GM19468 (cell line): ENCODE data around the gene RASSF8.

Source experiments
- ATAC-seq: cut with Tn5 transposase; IDR thresholded peaks from one replicate; pipeline ENCODE4 v1.9.1; 2021; ENCODE audit warnings: mild to moderate bottlenecking, moderate library complexity, moderate number of reproducible peaks; ENCODE audit not compliant: unreplicated experiment; ENCODE audit errors: extremely low read depth

RASSF8 gene

GRCh38 chr12:26120561-26121274 is 162.2 kb downstream of the RASSF8 start:
- ATAC-seq = no peak

- no peak for ATAC-seq
Observed at GRCh38 chr12:26121323-26122060, 163.0 kb downstream of the RASSF8 start.

- no peak for ATAC-seq
Observed at GRCh38 chr12:26122061-26122680, 163.7 kb downstream of the RASSF8 start.

DNA sequence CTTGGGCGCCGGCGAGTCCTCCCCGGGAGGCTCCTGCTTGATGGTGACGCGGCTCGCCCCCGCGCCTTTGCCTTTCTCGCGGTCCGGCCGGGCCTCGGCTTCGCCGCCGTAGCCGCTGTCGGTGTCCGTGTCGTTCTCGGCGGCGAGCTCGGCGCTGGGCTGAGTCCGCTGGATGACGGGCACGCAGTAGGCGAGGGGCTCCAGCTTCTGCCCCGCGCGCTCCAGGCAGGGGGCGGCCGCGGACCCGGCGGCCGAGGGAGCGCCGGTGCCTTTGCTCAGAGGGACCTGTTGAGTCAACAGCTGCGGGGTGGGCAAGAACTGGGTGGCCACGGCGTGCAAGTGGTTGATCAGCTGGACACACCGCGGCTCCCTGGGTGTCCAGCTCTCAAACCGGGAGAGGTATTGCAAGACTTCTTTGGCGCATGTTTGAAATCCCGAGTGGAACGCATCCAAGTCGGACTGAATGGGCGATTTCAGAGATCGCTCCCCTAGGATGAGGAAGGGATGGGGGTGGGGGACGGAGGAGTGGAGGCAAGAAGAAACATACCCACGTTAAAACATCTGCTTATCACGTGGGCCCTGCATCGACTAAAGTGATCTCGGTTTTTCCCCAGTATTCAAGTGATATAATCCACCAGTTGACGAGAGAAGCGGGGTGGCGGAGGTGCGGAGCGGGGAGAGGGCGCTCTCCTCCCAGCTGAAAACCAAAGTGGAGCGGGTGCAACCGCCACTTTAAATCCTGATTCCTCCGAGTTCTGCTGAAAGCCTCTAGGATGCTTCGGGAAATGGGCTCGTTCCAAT is 164.4 kb downstream of the RASSF8 start:
- ATAC-seq = no peak

- ATAC-seq = no peak
Observed at GRCh38 chr12:26123482-26123980, 165.0 kb downstream of the RASSF8 start.

DNA sequence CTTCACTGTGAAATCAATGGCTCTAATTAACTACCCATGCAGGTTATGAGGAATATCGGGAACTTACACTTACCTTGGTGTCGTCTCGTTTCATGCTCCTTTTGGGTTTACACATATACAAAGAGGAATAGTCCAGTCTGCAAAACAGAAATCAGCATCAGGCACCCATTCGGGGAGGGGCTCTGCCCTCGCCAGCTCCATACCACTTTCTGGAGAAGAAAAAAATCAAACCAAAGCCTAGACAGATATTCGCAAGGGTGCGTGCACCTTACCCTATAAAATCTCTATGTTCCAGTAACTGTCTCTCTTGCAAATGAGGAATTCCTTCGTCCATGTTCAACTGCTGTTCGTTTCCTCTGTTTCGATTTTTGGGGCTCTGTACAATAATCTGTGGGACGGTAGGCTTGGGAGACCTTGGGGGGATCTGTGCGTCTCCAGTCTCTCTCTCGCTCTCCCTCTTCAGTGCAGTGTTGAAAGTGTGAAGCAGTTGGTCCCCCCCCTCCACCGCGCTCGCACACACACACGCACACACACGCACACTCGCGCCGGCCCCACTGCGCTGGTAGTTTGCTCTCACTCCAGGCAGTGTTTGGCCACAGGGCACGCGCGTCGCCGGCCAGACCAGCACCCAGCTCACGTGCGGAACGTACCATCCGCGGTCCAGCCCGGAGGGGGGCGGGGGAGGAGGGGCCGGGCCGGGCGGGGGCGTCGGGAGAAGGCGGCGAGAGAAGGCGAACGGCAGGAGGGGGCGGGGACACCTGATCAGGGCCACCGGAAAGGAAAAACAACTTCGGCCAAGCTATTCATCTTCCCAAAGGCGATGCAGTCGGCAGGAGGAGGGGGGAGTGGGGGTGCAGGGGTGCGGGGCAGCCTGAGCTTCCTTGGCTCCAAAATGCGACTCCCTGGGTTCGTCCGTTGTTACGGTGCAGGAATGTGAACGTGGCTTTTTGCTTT is 166.2 kb downstream of the RASSF8 start, which contains the start of gene BHLHE41:
Gene BHLHE41 (minus strand): TSS at position 592 of the 954 bp plus-strand sequence. CDS start 258 bp downstream, at position 334.
- ATAC-seq = no peak

DNA sequence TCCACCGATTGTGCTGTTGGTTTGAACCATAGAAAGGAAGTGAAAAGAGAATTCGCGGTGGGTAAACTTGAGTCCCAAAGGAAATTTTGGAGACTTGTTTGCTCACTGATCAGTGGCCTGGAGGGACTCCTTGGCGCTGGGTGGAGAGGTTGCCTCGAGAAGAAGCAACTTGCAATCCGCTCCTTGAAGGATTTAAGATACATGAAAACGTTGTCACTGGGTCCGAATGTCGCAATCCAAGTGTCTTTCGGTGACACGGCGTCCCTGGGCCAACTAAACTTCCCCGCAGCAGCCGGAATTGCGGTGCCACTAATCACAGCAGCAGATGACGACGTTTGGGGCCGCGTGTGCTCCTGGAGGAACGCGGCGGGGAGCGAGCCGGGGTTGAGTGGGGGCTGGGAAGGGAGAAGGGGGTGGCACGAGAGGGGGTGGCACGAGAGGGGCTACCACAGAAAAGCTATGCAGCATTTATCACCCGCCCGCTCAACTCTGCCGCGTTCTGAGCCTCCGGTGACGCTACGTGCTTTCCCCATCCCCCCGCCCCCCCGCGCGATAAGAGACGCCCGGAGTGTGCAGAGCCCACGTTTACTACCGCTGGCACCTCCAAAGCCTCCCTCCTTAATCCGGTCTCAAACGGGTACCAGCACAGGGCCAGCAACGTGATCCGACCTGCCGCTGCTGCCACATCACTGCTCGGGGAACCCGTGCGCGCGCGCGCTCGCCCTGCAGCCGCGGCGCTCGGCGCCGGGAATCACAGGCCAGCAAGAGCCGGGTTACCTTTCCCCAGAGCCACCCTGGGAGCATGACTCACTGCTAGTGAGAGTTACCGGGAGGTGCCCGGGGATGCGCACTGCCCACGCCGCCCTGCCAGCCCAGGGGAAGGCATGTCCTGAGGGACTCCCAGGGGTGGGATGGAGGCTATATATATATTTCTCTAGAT is 167.2 kb downstream of the RASSF8 start:
- ATAC-seq = no peak

DNA sequence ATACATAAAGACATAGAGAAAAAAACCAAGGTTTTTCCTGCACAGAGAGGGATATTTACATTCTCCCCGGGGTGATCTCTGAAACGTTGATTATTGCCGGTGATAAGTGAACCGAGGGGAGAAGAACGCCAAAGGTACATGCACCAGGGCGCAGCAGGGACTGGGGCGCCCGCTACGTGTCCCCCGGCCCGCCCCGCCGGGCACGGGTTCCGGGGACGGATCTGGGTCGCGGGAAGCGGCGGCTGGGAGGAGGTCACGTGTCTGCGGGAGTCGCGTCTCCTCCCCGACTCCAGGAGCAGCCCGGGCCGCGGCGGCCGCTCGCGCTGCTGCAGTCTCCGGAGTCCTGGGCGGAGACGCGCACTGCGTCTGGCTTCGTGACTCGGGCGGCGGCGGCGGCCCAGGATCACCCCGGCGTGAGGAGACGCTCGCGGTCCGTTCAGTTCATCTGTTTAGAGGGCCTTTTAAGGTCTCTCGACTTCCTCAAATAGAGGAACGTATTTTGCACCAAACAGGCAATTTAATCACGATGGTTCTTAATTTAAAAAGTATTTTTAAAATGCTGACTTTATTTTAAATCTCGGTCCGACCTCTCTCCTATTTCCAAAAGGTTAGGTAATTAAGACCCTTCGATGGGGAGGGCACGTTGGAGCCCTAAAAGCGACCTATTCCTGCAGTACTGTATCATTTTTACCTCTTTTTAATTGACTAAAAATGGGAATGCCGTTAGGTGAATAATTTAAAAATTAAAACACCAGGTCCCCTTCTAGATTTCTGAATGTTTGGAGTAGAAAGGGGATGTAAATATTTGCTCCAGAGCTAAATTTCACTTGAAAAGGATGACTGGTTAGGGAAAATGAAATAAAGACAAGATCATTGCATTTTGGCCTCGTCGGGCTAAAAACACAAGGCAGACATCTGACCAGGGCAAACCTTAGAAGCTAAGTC is 168.1 kb downstream of the RASSF8 start:
- ATAC-seq = no peak

DNA sequence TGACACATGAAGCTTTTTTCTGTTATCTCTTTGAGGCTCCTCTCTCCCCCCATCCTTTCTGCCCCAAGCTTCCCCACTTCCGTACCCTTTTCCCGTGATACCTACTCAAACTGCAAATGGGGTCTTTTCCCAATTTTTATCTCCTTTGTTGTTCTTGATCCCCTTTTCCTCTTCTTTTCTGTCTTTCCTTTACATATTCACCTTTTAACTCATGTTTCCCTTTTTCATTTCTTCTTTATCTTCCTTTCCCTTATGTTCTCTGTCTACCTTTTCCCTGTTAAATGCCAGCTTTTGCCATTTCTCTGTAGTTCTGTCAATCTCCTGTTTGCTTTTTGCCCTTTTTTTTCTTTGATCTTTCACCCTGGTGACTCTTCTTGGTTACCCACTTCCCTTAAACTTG is 168.9 kb downstream of the RASSF8 start:
- no peak for ATAC-seq

GRCh38 chr12:26128168-26128567 is 169.7 kb downstream of the RASSF8 start:
- no peak for ATAC-seq
